Erythroblast (primary cell): Measurements from ENCODE around the gene PRKAR2A.
A peak's percentile ranks its signal among the peaks of the same experiment; 100 is the strongest.

Experiments
- DNase-seq, 2 experiments: peaks; one replicate each; lab custom pipeline; 2025; lab: John Stamatoyannopoulos, UW
- GATA1 ChIP-seq: IDR thresholded peaks from 2 replicates; pipeline ENCODE4 v1.6.1; 2011; ENCODE audit warnings: low read depth, mild to moderate bottlenecking, control low read depth, low read length, moderate library complexity
- POLR2A ChIP-seq: IDR thresholded peaks from 2 replicates; pipeline ENCODE4 v1.6.1; 2011; ENCODE audit warnings: mild to moderate bottlenecking, low read length

PRKAR2A gene

GRCh38 chr3:48715174-48715800, 132.4 kb downstream of the PRKAR2A start:
- DNase-seq: no peak
- TF ChIP-seq POLR2A (no peak), GATA1 (no peak)

- no peak for DNase-seq
- TF ChIP-seq GATA1 (no peak), POLR2A (no peak)
These were observed 135.9 kb downstream of the PRKAR2A start for GRCh38 chr3:48711727-48712126.

- no peak for DNase-seq
- no peak for TF ChIP-seq POLR2A
- TF ChIP-seq GATA1: no peak
These were observed 138.6 kb downstream of the PRKAR2A start for GRCh38 chr3:48709051-48709461.

GRCh38 chr3:48708481-48708889, 139.2 kb downstream of the PRKAR2A start:
- TF ChIP-seq GATA1: no peak
- no peak for TF ChIP-seq POLR2A
- DNase-seq: no peak

- DNase-seq: no peak
- TF ChIP-seq POLR2A (no peak), GATA1 (no peak)
These were observed 140.5 kb downstream of the PRKAR2A start for GRCh38 chr3:48707157-48707556.

GRCh38 chr3:48702320-48702920, 145.3 kb downstream of the PRKAR2A start:
- TF ChIP-seq POLR2A (no peak), GATA1 (no peak)
- peak in 1 of 2 experiments; percentile 45 for DNase-seq

- TF ChIP-seq POLR2A (no peak), GATA1 (no peak)
- DNase-seq: no peak
These were observed 146.8 kb downstream of the PRKAR2A start for GRCh38 chr3:48700731-48701405.

GRCh38 chr3:48698891-48699290, 148.8 kb downstream of the PRKAR2A start:
- DNase-seq: no peak
- TF ChIP-seq POLR2A: no peak
- no peak for TF ChIP-seq GATA1

- no peak for TF ChIP-seq GATA1
- TF ChIP-seq POLR2A: no peak
- no peak for DNase-seq
These were observed 149.7 kb downstream of the PRKAR2A start for GRCh38 chr3:48697952-48698351.

GRCh38 chr3:48696601-48697000, 151.1 kb downstream of the PRKAR2A start:
- no peak for TF ChIP-seq POLR2A
- TF ChIP-seq GATA1: no peak
- DNase-seq: no peak
